ENCODE data around the gene DEDD.
A peak's percentile ranks its signal among the peaks of the same experiment; 100 is the strongest.

Gene DEDD

DNA sequence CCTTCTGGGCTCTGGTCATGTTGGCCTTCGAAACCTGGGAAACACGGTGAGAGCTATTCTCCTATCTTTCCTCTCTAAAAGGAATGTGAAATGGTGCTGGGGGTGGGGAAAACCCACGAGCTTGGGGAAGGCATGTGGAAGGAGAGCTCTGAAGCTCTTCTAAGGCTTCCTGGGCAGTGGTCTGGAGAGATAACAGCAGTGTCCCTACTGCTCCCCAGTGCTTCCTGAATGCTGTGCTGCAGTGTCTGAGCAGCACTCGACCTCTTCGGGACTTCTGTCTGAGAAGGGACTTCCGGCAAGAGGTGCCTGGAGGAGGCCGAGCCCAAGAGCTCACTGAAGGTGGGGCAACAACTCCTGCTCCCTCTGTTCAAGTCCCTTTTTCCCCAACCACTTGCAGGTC lies 29.6 kb upstream of the DEDD start:
- no peak for DNase-seq

DNA sequence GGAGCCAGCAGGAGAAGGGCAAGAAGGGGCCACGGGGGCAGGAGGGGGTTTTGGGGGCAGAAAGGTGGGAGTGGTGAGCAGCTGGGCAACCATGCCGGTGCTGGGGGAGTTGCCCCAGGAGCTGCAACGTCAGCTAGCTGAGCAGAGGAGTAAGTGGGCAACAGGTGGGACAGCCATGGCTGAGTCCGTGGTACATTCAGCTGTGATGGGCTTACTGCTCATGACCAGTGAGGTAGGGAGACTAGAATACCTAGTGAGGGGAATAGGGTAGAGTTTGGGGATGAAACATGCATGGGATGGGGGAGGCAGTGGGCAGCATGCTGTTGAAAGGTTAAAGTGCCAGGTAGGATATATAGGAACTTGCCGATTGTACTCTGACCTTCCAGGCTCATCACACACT lies 29.2 kb upstream of the DEDD start:
- DNase-seq = no peak

DNA sequence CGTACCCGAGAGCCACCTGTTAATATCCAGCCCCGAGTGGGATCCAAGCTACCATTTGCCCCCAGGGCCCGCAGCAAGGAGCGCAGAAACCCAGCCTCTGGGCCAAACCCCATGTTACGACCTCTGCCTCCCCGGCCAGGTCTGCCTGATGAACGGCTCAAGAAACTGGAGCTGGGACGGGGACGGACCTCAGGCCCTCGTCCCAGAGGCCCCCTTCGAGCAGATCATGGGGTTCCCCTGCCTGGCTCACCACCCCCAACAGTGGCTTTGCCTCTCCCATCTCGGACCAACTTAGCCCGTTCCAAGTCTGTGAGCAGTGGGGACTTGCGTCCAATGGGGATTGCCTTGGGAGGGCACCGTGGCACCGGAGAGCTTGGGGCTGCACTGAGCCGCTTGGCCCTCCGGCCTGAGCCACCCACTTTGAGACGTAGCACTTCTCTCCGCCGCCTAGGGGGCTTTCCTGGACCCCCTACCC lies 28.2 kb upstream of the DEDD start:
- no peak for DNase-seq

DNA sequence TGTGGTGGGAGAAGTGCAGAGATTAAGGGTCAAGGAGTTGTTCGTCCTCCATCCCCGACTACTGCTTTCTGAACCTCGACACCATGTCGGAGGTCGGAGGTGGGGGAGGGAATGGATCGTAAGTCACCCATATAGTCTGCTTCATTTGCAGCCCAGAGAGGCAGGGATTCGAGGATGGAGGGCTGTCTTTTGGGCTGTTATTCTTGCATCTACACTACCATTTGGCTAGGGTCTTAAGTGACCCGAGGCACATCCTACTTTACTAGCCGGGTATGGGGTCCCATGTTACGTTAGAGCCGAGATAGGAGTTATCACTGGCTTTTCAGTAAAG lies 27.4 kb upstream of the DEDD start:
- no peak for DNase-seq

DNA sequence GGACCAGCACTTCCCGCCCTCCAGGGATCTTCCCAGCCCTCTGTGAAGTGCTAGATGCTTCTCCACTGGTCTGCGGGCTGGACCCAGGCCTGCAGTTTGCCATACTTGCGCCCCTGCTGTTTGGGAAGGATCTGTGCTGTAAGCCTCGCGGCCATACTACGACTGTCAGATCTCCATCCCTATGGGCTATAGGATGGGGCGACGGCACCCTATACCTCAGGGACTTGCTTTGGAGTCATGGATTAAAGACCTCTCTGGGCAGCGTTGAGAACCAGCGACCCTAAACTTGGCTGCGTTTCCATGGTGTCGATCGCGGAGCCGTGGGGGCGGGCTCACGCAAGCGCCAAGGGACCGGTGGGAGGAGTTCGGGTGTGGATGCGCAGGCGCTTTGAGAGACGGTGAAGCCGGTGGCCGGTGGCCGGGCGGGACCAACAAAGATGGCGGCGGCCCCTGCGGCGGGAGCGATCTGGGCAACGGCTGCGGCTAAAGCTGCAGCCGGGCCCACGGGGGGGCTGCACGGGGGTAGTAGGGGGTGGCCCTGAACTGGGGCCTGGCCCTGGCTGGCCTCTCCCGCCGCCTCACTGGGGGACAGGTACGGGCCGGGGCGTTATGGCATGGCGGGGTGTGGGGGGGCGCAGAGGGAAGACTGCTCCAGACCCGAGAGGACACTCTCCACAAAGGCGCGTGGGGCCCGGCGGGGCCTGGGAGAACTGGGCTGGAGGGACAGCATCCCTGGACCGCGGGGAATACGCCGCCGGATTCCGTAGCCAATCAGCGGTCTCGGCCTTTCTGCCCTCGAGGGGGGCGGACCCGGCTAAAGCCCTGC lies 26.8 kb upstream of the DEDD start, which contains the start of gene USP21:
USP21 (plus strand) TSS at position 414 of the 826 bp plus-strand sequence. CDS start 1,141 bp downstream, outside the sequence.
- peak; percentile 85 for DNase-seq

DNA sequence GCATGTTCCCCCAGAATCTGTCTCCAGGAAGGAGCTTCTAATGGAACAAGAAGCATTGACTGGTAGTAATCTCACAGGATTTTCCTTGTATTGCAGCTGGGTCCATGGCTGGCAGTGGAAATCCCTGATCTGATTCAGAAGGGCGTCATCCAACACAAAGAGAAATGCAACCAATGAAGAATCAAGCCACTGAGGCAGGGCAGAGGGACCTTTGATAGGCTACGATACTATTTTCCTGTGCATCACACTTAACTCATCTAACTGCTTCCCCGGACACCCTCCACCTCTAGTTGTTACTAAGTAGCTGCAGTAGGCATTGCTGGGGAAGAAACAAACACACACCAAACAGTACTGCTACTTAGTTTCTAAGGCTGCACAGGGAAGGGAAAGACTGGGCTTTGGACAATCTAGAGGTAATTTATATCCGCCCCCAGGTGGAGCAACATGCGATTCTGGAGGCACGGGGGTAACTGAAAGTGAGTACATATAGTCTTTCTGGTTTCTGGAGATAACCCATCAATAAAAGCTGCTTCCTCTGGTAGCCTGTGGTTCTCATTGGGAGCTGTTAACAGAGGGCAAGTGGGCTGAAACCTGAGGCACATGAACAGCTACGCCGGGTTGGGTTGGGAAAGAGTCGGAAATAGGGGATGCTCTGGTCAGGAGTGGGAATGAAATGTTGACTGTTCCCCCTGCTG lies 26.0 kb upstream of the DEDD start:
- no peak for DNase-seq

DNA sequence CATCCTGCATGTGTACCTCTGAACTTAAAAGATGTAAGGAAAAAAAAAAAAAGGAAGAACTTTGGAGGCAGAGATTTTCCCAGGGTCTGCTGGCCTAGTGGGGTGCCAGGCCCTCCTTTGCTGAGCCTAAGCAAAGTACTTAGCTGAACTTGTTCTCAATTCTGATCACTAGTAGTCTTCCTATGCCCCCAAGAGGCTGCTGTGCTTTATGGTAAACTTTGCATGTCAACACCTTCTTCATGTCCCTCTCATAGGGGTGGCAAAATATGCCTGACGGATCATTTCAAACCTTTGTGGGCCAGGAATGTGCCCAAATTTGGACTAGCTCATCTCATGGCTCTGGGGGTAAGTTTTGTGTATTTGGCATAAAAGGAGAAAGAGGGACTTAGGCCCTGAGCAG lies 25.4 kb upstream of the DEDD start:
- DNase-seq = no peak

DNA sequence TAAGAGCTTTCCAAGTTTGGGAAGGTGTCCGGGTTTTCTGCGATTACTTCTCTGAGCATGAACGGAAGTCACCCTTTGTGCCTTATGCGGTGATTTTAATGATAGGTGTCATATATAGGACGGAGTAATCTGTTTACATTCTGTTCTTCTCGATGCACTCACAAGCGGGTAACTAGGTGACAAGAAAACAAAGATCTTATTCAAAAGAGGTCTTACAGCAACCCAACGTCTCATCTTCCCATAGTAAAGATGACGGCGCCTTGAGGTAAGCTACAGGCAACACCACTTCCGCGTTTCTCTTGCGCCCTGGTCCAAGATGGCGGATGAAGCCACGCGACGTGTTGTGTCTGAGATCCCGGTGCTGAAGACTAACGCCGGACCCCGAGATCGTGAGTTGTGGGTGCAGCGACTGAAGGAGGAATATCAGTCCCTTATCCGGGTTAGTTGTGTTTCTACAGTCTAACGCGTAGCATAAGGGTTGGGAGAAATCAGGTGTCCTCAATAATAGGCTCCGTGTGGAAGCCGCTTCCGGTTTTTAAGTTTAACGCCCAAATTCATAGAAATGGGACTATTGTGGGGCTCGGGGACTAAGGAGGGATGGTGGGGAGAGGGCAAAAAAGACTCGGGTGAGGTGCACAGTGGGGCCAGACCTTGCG lies 21.3 kb upstream of the DEDD start, which contains the start of gene UFC1:
UFC1 (plus strand) TSS at position 297 of the 656 bp plus-strand sequence; CDS start at position 317, 20 bp downstream.
- DNase-seq = peak; percentile 87

DNA sequence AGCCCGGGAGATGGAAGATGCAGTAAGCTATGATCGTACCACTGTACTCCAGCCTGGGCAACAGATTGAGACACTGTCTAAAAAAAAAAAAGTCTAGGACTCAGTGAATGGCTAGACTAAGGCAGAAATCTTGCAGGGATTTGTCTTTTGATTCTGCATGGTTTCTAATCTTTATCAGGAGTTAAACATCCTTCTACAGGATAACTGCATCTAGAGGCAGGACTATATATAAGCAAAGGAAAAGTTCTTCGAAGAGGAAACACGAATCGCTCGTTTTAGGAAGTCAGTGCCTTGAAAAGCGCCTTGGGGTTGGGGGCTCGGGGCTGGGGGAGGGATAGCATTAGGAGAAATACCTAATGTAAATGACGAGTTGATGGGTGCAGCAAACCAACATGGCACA lies 20.7 kb upstream of the DEDD start:
- DNase-seq = no peak

DNA sequence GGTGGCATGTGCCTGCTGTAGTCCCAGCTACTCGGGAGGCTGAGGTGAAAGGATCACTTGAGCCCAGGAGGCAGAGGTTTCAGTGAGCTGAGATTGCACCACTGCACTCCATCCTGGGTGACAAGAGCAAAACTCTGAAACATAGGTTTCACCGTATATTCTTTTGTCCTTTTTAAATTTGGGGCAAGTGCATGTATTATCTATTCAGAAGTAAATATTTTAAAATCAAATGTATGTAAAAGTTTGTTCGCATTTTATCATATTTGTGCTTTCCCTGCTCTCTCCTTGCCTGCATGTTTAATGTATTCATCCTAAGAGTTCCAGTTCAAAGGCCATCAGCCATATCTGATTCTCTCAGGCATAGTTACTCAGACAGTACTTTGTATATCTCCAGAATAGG lies 13.4 kb upstream of the DEDD start:
- DNase-seq = no peak

DNA sequence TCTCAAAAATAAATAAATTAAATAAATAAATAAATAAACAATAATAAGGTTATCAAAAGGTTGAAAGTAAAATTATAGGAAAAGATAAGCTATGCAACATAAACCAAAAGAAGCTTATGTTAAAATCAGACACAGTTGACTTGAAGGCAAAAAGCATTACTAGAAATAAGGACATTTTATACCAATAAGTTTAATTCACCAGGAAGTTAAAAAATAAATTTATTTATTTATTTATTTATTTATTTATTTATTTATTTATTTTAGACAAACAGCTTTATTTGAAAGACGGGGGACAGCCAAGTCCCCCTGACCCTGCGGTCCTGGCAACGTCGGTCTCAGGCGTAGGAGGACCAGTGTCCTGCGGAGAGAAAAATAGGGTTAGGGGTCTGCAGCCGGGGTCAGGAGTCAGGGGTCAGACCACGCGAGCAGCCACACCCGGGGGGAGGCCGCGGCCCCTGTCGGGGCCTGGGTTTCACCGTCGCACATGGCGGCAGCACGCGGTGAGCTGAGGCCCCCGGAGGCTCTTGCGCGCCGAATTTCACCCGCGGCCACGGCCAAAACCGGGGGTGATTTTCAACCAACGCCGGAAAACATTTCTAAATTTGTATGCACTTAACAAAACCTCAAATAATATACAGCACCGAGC lies 8.4 kb upstream of the DEDD start:
- no peak for DNase-seq

DNA sequence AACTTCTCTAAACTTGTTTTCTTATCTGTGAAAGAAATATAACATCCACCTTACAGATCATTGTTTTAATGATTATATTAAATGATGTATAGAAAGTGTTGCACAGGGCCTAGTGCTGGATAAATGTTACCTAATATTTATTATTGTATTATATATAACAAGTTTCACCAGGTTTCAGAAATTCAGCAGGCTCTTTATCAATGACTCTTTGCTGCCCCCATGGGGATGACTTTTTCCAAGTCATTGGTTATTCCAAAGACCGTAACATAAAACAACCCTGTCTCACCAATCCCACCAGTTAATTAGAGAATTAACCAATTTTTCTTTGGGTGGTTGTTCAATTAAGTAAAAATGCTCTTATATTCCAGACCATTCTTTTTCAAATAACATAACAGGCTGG lies 7.3 kb upstream of the DEDD start:
- DNase-seq = peak; percentile 19

DNA sequence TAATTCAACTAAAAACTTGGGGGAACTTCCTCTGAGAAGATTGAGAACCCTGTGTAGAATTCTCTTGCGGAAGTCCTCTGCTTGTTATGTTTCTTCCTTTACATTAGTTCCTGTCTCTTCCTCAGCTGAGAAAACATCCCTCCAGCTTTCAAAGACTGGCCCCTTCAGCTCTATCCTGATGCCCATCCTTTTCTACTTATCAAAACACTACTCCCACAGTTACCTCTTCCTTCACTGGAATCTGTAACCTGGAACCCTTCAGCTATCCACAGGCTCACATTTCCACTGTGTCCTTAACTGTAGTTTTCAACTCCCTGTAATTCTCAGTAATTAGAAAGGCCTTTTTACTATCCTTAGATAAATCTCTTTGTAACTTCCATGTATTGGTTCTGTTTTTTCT lies 6.0 kb upstream of the DEDD start:
- DNase-seq = no peak

DNA sequence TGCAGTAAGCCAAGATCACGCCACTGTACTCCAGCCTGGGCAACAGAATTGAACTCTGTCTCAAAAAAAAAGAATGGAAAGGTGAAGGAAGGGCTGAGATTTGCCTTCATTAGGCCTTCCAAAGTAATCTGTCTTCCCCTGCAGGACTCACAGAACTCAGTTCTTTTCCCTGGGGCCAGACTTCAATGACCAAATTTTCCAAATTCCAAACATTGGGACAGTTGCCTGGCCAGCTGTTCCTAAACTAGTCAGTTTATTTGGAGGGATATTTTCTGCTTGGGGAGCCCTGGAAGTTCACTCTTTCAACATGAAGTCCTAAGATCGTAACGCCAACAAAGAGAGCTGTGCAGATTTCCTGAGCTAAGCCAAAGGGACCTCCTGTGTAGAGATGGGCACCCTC lies 5.4 kb upstream of the DEDD start:
- DNase-seq = no peak

DNA sequence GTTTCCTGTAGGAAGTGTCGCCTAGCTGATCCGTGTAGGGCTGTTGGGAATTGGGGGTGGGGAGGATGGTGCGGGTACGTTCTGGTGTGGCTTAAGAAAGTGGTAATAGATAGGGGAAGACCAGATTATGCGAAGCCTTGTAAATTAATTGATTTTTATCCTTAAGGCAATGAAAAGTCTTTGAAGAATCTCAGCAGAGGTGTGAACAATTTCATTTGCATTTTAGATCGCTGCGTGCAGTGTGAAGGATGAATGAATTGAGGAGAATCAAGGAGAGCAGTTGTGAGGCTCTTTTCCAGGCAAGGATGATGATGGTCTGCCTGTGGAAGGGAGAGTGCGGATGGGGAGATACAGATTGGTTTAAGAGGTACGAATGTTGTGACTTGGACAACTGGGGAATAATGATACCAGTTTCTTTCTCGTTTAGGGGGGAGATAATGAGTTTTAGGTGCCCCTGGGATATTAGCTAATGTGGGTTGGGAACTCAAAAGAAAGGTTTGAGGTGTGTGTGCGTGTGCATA lies 813 bp upstream of the DEDD start:
- peak; percentile 61 for DNase-seq

DNA sequence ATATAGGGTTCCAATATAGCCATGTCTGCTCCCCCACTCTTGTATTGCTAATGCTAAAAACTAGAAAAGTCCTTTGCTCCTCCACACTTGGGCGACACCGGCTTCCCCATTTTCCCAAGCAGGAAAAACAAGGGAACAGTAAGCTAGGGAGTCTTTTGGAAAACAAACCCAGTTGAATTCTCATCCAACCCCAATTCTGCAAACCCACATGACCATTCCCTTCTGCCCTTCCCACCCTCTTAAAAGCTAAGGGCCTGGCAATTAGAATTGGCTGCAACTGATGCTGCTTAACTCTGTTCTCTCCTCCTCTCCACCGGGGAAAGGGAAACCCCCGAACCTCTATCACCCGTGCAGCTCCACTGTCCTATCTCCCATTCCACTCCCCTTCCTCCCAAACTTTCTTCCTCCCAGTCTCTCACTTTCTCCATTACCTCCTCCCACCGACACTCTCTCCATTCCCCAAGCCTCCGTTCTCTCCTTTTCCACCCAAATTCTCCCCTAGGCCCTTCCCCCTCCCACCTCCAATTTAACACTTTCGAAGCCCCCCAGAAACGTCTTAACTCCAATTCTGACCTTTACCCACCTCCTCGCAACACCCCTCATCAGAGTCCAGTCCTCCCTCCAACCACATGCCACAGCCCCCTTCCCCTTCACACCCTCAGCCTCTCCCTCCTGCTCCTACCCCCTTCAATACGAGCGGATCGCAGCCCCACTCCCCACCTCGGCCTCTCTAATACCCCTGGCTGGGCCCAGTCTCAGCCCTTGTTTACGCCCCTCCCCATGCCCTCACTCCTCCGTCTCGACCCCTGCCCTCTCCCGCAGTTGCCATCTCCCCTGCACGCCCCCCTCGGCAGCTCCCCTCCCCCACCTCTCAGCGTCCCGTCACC lies 701 bp downstream of the DEDD start:
- peak; percentile 6 for DNase-seq

DNA sequence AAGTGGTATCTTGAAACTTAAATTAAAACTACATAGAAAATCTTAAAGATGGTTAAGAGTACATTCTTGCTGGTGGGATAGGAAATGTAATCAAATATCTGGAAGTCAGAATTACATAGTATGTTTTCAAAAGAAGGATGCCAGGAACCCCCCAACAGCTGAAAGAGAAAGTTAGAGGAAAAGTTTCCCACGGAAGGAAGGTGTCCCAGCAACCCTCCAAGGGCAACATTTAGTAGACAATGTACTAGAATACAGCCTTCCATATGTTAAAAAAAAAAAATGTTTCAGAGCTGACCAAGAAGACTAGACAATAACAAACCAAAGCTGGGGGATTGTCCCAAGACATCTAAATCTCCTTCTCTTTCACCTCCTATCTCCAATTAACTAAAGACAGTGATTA lies 2.2 kb downstream of the DEDD start:
- DNase-seq = no peak

DNA sequence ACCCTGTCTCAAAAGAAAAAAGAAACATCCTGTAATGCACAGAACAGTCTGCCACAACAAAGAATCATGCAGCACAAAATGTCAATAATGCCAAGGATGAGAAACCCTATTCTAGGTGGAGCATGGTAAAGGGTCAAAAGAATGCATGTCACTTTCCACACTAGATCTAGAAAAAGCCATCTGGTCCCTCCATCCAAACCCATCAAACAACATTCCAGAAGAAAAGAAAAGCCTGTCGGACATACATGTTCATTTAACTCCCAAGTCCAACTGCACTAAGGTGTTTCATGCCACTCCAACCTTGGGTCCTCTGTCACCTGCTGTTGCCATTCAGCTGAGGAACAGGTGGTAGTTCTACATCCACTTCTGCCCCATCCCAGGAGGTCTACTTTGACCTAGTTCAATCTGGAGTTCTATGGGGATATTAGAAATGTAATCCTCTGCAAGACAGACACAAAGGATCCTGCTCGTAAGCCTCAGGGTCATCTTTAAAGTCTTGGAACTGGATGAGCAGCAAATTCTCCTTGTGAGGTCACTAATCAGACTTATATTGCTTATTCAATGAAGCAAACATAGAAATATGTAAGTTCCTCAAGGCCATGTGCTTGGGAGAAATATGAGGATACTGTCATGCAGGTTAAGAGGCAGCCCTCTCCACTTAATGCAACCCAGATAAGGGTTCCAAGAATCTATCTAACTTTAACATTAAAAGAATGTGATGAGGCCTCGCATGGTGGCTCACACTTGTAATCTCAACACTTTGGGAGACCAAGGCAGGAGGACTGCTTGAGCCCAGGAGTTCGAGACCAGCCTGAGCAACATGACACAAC lies 3.7 kb downstream of the DEDD start:
- no peak for DNase-seq

DNA sequence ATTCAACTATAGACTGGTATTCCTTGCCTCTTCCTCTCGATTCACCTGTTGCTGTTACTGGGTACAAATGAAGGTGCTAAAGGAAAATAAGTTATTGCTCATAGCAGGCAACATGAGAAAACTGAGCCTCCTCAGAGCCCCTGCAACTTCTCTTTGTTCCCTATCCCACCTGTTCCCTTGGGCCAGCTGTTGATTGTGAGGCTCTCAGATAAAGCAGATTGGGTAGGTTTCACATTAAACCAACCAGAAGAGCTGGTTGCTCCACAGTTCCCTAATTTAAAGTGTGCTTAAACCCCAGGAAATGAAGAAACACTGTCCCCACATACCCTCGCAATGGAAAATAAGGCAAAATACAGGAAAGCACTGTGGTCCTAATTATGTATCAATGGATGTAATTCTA lies 4.8 kb downstream of the DEDD start:
- DNase-seq = no peak

DNA sequence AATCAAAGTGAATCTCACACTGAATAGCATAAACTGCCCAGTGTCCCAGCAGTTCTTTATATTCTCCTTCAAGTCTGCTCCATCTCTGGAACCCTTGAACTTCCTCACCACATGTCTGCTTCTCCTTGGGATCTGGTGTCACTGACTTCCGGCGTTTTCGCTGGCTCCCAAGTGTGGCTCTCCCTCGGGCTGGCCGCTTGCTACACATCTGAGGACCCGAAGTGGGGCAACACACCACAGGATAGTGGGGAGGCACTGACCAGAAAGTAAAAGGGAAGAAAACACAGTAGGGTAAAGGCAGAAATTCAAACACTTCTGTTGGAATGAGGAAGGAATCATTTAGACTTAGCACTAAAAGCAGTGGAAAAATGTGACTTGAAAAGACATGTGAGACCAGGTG lies 9.5 kb downstream of the DEDD start:
- DNase-seq = no peak

DNA sequence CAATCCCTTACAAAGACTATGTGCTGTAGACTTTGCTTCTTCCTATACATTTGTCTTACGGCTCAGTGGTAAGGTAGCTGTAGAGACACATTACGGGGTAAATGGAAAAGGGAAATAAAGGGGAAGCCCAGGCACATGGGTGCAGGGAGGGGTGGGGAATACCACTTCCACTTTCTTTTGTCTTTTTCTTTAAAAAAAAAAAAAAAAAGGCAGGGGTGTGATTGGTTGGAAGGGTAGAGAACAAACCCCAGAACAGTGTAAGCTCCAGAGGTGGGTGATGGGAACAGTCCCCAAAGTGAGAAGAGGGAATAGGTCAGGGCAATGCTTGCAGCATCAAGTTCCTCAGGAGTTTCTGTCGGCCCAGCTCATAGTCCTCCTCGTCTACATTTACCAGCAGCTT lies 10.6 kb downstream of the DEDD start:
- DNase-seq = no peak
